Anterior cingulate cortex (tissue), 58 donors: ENCODE data around the gene RCC1.
"Not testable (repeated sequence)": the region's sequence is repeated elsewhere in the genome, so short reads cannot be mapped to it uniquely, and the experiment has no call there.

Source experiments
- DNase-seq, 58 donors: peaks; one replicate each; lab custom pipeline; 2025; lab: John Stamatoyannopoulos, UW

RCC1 gene

DNA sequence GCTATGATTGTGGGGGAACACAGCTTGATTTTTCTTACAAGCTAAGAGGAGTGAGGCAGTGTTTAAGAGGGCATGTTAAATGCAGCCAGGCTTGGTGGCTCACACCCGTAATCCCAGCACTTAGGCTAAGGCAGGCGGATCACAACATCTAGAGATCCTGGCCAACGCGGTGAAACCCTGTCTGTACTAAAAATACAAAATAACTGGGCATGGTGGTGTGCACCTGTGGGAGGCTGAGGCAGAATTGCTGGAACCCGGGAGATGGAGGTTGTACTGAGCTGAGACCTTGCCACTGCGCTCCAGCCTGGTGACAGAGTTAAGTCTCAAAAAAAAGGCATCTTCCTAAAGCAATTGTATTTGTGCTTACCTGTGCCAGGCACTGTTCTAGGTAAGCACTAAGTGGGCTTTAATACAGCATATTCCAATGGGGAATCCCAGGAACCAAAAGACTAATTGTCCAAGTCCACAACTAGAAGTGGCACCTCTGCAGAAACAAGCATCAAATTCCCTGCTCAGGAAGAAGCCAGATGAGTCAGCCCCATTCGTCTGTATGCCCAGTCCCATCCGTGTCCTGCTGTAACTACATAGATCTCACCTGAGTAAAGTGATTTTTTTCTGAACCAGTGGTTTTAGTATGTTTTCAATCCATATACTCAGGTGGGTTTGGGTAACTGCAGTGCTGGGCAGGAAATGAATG, 4.6 kb downstream of the RCC1 start:
- DNase-seq = no peak

DNA sequence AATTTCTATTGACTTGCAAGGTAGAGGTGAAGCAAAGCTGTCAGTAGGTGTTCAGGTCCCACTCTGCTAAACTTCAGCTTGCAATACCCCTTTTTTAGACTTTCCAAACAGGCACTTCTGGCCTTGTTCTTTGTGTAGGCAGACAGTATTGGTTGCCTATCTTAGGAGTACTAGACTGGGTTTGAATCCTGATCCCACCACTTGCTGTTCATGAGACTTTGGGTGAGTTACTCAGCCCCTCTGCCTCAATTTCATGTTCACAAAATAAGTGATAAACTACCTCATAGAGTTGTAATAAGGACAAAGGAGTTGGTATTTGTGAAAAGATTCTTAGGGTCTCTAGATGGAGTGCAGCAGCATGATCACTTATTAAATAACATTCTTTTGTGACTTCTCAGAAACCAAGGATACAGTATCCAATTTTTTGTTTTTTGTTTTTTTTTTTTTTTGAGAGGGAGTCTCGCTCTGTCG, 5.2 kb downstream of the RCC1 start:
- no peak for DNase-seq

DNA sequence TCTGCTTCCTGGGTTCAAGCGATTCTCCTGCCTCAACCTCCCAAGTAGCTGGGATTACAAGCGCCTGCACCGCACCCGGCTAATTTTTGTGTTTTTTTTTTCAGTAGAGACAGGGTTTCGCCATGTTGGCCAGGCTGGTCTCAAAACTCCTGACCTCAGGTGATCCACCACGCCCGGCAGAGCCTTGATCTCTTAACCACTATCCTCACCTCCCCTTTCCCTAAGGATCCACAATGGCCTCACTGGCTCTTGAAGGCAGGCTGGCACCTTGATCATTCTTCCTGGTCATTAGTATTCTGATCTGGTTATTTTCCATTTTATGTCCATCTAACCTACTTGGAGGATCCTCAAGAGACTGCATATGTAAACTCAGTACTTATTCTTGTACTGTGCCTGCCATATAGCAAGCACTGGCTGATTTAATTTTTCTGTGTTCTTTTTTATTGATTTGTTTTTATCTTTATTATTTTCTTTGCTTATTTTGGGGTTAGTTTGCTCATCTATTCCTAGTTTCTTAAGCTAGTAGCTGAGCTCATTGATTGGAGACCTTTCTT, 6.3 kb downstream of the RCC1 start:
- no peak for DNase-seq

DNA sequence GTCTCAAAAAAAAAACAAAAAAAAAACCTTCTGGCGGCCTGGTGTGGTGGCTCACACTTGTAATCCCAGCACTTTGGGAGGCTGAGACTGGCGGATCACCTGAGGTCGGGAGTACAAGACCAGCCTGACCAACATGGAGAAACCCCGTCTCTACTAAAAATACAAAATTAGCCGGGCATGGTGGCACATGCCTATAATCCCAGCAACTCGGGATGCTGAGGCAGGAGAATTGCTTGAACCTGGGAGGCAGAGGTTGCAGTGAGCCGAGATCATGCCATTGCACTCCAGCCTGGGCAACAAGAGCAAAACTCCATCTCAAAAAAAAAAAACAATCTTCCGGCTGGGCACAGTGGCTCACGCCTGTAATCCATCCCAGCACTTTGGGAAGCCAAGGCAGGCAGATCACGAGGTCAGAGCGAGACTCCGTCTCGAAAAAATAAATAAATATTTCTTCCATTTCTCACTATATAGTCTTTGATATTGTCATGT, 8.6 kb downstream of the RCC1 start:
- DNase-seq = not testable (repeated sequence)

DNA sequence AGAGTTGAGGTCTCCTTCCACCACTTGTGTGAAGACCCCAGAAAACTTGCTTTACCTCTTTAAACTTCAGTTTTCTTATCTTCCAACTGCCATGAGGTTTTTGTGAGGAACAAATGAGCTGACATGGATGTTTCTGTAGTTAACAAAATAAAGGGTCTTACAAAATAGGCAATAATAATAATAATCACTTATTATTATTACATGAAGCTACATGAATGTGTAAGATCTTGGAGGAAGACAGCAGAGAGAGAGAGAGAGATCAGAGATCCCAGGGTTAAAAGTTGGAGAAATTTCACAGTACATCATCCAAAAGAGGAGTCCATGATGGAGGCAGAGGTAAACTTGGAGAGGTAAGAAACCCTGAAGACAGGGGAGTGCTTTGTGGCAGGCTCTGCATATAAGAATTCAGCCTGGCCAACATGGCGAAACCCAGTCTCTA, 10.7 kb downstream of the RCC1 start:
- no peak for DNase-seq

DNA sequence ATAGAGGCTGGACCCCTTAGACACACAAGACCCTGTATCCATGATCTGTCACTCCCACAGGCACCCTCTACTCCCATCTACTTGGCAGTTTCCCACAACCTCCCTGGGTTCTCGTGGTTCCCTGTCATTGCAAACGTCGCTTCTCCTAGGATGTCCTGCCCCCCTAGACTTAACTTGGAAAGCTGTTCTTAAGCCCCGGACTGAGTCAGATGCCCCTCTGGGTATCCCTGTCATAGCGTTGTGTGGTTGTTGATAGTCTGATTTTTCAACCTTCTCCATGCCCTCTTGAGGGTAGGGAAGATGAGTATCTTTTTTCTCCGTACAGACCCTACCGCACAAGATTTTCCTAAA, 11.8 kb downstream of the RCC1 start:
- DNase-seq = peak in 2 of 58 donors; percentile 26 to 39

DNA sequence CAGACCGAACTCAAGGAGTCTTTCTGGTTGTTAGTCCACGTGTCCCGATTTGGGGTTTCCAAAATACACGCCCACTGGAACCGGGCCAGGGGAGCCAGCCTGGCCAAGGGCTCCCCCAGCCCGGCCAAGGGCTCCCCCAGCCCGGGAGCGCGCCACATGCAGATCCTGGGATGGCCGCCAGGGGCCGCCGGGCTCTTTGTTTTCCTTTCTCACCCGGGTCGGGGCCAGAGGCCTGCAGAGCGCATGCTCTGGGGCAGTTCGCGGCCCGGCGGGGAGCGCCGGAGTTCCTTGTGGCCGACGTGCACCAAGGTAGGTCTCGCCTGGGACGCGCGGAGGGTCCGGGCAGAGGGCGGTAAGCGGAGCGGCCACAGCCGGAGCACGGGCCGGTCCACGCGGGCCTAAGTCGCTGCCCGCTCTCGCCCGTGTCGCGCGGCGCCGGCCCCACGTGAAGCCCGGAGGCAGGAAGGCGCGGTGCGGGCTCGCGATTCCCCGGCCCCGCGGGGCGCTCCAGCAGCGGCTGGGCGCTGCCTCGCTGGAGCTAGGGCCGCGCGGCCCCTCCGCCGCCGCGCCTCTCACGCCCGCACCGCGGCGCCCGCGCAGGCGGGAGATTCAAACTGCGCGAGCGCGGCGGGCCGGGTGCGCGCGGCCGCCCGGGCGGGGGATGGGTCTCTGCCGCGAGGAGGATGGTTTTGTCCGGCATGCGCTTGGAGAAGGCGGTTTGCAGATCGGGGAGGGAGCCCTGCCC, 12.3 kb downstream of the RCC1 start:
- peak; percentile 4 to 95 (median 78) for DNase-seq

DNA sequence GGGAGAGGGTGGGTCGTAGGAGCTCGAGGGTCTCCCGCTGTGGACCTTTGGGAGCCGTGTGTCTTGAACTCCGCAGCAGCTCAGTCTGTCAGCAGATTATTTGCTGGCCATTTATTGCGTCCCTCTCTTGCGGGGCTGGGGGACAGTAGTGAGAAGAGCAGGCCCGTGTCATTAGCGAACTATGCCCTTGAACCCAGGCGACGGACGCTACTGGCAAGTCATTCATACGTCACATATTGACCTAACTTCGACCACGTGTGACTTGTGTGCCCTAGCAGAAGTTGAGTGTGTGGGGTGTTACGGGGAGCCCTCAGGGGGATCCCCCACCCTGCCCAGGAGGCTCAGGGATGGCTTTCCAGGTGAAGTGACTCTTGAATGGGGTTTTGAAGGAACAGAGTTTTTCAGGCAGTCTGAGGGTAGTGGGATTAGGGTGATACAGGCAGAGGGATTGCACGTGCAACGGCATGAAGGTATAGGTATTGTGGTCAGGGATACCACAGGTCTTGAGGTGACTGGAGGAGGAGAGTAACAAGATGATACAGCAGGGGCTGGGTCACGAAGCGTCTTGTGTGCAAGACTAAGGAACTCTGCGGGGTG, 13.0 kb downstream of the RCC1 start:
- no peak for DNase-seq

DNA sequence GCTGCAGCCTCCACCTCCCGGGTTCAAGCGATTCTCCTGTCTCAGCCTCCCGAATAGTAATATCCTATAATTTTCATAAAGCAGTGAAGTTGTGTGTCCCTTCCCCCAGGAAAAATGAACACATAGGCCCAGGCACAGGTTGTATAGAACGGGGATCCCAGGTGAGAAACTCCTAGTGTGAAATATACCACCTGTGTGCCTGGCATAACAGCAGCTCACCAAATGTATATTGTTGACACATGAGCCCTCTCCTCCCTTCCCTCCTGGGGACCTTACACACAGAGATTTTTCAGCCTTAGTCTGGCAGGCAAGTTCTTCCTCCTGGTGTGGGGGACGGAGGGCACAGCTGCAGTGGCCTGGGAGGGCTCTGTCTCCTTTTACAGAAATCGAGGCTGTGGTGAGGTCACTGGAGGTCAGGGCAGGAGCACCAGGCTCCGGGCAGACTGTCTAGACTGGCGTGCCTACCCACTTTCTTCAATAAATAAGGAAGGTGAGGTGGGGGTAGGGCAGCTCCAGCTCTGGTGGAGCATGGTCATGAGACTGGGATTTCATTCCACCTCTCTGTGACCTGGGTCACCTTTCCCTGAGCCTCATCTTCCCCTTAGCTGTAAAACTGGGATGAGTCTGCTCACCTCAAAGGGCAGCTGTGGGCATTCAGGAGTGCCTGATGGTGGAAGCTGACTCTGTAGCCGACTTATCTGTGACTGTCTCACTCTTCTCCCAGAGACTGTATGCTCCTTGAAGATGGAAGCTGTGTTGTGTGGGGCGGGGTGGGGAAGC, 14.3 kb downstream of the RCC1 start:
- no peak for DNase-seq

DNA sequence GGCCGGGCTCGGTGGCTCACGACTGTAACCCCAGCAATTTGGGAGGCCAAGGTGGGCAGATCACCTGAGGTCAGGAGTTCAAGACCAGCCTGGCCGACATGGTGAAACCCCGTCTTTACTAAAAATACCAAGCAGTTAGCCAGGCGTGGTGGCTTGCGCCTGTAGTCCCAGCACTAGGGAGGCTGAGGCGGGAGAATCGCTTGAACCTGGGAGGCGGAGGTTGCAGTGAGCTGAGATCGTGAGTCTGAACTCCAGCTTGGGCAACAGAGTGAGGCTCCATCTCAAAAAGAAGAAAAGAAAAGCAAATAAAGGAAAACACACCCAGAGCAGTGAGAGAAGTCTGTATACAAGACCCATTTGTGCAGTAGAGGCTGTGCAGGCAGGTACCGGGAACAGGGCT, 15.0 kb downstream of the RCC1 start:
- not testable (repeated sequence) for DNase-seq

DNA sequence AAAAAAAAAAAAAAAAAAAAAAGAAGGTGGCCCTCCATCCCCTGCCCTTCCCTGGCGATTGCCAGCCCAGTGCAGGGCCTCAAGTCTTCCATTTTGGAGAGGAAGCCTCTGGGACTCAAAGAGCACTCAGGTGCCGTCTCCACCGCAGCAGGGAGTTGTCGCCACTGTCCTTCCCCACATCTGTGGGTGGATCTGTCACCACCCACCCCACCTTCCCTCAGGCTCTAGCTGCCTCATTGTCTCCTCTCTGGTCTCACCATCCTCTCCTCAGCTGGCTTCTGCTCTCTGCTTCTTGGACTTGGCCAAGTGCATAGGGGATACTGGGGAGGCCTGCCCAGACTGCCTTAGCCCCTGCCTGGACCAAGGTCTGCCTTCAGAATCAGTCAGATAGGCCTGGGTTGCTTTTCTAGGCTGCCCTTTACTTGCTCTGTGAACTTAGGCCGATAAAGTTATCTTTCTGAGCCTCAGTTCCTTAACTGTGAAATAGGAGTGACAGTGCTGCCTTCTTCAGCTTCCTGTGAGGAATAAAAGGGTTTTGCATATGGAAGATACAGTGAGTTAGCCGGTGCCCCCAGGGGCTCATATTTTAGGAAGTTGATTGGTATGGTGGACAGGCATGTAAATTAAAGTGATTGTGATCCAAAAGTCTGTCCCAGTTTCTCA, 15.8 kb downstream of the RCC1 start:
- DNase-seq = no peak

DNA sequence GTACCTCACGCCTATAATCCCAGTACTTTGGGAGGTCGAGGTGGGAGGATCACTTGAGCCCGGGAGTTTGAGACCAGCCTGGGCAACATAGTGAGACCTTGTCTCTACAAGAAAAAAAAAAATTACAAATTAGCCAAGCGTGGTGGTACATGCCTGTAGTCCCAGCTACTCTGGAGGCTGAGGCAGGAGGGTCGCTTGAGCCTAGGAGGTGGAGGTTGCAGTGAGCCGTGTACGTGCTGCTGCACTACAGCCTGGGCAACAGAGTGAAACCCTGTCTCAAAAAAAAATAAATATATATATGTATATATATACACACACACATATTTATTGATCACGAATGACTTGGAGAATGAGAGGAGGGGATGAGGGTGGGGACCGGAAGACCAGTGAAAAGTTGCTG, 16.7 kb downstream of the RCC1 start:
- not testable (repeated sequence) for DNase-seq

DNA sequence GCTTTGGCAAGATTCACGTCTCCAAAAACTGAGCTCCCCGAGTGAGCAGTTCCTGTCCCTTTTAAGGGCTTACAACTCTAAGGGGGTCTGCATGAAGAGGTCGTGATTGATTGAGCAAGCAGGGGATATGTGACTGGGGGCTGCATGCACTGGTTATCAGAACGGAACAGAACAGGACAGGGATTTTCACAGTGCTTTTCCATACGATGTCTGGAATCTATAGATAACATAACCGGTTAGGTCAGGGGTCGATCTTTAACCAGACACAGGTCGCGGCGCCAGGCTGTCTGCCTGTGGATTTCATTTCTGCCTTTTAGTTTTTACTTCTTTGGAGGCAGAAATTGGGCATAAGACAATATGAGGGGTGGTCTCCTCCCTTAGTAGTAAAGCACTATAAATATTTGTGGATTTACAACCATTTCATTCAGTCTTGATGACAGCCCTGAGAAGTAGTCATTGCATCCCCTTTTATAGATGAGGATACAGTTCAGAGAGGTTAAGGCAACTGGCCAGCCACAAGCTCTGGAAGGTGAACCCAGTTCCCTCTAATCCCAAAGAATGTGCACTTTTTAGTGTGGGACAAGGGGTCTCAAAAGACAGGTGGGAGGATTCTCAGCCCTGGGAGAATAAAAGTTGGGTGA, 19.3 kb downstream of the RCC1 start:
- DNase-seq = not testable (repeated sequence)

DNA sequence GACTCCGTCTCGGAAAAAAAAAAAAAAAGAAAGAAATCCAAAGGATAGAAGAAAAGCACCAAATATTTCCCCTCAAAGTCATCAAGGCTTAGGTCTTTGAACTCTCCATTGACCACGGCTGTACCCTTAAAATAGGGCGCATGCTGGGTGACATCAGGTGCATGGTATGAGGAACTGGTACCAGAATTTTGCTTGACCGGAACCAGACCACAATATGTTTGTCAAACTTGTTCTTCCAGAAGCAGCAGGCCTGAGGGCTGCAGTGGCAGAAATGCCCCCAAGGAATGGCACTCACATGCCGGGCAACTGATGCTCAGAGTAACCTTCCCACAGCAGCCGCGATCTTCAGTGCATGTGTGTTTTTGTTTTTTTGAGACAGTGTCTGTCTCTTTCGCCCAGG, 21.0 kb downstream of the RCC1 start:
- DNase-seq = no peak

DNA sequence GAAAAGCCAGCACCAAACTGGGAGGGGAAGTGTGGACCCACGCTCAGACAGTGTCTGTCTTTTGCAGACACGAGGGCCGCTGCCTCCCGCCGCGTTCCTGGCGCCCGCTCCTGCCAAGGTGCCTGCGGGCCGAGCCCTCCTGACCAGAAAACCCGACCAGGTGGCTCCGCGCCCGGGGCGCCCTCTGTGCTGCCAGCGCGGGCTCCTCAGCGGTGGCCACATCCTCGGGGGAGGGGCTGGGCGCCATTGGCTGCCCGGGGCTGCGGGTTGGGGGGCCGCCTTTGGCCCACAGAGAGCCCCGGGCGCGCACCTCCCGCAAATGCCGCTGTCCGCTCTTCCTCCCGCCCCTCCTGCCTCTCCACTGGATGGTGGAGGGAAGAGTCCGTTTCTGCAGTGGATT, 24.6 kb downstream of the RCC1 start:
- DNase-seq = no peak

DNA sequence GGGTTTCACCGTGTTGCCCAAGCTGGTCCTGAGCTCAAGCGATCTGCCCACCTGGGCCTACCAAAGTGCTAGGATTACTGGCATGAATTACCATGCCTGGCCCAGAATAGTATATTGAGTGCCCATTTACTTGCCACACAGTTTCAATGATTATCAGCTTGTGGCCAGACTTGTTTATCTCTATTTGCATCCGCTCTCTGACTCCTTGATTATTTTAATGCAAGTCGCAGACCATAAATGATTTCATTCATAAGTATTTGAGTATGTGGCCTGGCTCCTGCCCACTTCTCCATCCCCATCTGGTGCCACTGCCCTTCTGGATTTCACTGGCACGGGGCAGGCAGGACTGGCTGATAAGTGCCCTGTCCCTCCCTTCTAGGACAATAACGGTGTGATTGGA, 28.8 kb downstream of the RCC1 start:
- no peak for DNase-seq

DNA sequence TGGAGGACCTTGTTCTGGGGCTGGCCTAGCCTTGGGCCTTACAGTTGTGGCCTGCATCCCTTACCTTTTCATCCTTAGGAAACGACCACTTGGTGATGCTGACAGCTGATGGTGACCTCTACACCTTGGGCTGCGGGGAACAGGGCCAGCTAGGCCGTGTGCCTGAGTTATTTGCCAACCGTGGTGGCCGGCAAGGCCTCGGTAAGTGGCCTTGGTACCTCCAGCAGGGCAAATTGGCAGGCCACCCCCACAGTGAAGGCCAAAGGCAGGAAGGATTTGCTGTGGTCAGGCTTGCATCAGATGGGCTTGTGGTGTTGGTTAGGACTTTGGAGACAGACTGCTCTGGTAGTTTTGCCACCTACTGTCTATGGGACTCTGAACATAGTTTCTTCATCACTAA, 29.3 kb downstream of the RCC1 start:
- no peak for DNase-seq

DNA sequence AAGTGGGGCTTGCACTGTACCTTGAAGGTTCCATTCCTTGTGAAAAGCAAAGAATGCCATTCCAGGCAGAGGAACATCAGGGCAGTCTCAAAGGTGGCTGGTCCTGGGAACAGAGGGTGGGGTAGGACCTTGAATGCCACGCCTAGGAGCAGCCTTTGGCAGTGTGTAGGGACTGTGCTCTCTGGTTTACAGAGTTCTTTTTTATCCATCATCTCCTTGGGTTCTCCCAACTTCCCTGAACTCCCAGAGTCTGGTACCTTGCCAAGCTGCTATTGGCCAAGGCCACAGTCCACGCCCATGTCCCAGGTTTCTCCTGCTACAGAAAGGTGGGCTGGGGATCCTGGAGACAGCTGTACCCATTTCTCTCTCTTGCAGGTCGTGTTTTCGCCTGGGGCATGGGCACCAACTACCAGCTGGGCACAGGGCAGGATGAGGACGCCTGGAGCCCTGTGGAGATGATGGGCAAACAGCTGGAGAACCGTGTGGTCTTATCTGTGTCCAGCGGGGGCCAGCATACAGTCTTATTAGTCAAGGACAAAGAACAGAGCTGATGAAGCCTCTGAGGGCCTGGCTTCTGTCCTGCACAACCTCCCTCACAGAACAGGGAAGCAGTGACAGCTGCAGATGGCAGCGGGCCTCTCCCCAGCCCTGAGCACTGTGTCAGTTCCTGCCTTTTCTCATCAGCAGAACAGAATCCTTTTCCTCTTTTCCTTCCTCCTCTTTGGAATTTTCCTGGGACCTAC, 31.8 kb downstream of the RCC1 start:
- peak in 26 of 58 donors; percentile 0 to 41 (median 10) for DNase-seq

DNA sequence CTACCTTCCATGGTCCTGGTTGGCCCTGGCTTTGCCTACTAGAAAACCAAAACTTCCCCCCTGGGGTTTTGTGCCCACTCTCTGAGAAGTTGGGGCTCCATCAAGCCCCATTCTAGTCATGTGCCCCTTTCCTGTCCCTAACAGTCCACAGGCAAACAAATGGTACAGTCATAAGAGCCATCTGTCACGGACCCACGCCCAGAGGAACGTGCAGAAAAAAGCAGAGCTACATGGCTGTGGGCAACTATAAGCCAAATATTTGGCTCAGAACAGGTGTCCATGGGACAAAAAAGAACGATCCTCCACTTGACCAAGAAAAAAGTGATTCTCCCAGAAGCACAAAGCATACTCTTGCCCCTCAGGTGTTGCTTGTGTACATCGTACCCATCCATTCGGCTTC, 32.4 kb downstream of the RCC1 start:
- DNase-seq = no peak
